PC-9 (cell line): Measurements from ENCODE around the gene PARP4.
"Not testable (repeated sequence)": the region's sequence is repeated elsewhere in the genome, so short reads cannot be mapped to it uniquely, and the experiment has no call there.

Experiments
- EZH2 ChIP-seq: fragments of 200-600 bp; sonication (generic); IDR thresholded peaks from 2 replicates; pipeline ENCODE4 v1.8.0; 2017; ENCODE audit warnings: antibody characterized with exemption, low read depth
- TF ChIP-seq, protein P1 (sequence below): fragments of 200-600 bp; sonication (generic); conservative IDR thresholded peaks from 2 replicates; pipeline ENCODE4 v1.6.1; 2017; ENCODE audit warnings: mixed run types, antibody characterized with exemption, mild to moderate bottlenecking, moderate library complexity

DNA sequence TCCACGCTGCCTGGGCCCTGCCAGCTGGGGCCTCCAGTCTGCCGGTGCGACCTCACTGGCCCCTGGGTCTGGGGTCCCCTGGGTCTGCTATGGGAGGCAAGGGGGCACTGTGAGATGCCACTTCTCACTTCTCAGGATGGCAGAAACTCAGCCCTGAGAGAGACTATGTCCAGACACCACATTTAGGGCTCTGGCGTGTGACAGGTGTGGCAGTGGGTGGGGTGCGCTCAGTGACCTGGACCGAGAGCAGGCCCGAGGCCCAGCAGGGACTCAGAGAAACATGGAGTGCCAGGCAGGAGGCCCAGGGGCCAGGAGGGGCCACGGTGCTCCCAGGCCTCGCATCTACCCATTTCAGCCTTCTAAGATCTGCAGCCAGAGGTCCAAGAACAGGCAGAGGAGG is 121.8 kb downstream of the PARP4 start:
- TF ChIP-seq, protein P1, sequence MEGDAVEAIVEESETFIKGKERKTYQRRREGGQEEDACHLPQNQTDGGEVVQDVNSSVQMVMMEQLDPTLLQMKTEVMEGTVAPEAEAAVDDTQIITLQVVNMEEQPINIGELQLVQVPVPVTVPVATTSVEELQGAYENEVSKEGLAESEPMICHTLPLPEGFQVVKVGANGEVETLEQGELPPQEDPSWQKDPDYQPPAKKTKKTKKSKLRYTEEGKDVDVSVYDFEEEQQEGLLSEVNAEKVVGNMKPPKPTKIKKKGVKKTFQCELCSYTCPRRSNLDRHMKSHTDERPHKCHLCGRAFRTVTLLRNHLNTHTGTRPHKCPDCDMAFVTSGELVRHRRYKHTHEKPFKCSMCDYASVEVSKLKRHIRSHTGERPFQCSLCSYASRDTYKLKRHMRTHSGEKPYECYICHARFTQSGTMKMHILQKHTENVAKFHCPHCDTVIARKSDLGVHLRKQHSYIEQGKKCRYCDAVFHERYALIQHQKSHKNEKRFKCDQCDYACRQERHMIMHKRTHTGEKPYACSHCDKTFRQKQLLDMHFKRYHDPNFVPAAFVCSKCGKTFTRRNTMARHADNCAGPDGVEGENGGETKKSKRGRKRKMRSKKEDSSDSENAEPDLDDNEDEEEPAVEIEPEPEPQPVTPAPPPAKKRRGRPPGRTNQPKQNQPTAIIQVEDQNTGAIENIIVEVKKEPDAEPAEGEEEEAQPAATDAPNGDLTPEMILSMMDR: not testable (repeated sequence)
- TF ChIP-seq EZH2: not testable (repeated sequence)
